Neural cell (in vitro differentiated cells): ENCODE data around the gene GRID1. TPM values are rescaled to one million over a fixed set of nuclear protein-coding genes. Genes with fewer than 3 reads are reported as not detected.

Experiments
- H2AFZ ChIP-seq: fragments of 200-600, 300-800 bp; sonication (generic), shearing (Covaris generic); 2 replicates; pipeline ENCODE4 v1.6.0; 2014; ENCODE audit warnings: low read depth, mild to moderate bottlenecking, antibody characterized with exemption, low read length, moderate library complexity
- H3F3A ChIP-seq: fragments of 200-600 bp; shearing (Covaris generic); 2 replicates; pipeline ENCODE4 v1.6.1; 2016; ENCODE audit warnings: mild to moderate bottlenecking, moderate library complexity, mixed read lengths, antibody characterized with exemption, low read length; ENCODE audit not compliant: insufficient read depth, poor library complexity, severe bottlenecking
- H3K27ac ChIP-seq: fragments of 200-600, 300-800 bp; sonication (generic), shearing (Covaris generic); 2 replicates; pipeline ENCODE4 v1.5.1; 2014; ENCODE audit warnings: mild to moderate bottlenecking, low read length, moderate library complexity
- H3K27me3 ChIP-seq: fragments of 300-800, 200-600 bp; sonication (generic), shearing (Covaris generic); 2 replicates; pipeline ENCODE4 v1.6.0; 2014; ENCODE audit warnings: mild to moderate bottlenecking, low read depth, low read length, moderate library complexity; ENCODE audit not compliant: insufficient read depth
- H3K36me3 ChIP-seq: fragments of 300-800, 200-600 bp; sonication (generic), shearing (Covaris generic); 2 replicates; pipeline ENCODE4 v1.5.1; 2014; ENCODE audit warnings: mild to moderate bottlenecking, antibody characterized with exemption, low read length, moderate library complexity; ENCODE audit not compliant: insufficient read depth
- H3K4me2 ChIP-seq: fragments of 300-800, 200-600 bp; sonication (generic), shearing (Covaris generic); 2 replicates; pipeline ENCODE4 v1.6.0; 2014; ENCODE audit warnings: mild to moderate bottlenecking, low read length
- H3K4me3 ChIP-seq: fragments of 300-800, 200-600 bp; sonication (generic), shearing (Covaris generic); 2 replicates; pipeline ENCODE4 v1.5.1; 2014; ENCODE audit warnings: mild to moderate bottlenecking, low read length, moderate library complexity
- H3K79me2 ChIP-seq: fragments of 200-600 bp; shearing (Covaris generic); replicated peaks from 2 replicates; pipeline ENCODE4 v1.6.0; 2014; ENCODE audit warnings: mild to moderate bottlenecking, low read length, moderate library complexity; ENCODE audit not compliant: insufficient read depth
- H3K9ac ChIP-seq: fragments of 300-800, 200-600 bp; sonication (generic), shearing (Covaris generic); 2 replicates; pipeline ENCODE4 v1.6.1; 2016; ENCODE audit warnings: mild to moderate bottlenecking, low read length, mixed read lengths
- H3K9me2 ChIP-seq: fragments of 200-600 bp; shearing (Covaris generic); 2 replicates; pipeline ENCODE4 v1.6.1; 2016; ENCODE audit warnings: mild to moderate bottlenecking, low read length, mixed read lengths; ENCODE audit not compliant: insufficient read depth
- H3K9me3 ChIP-seq: fragments of 200-600, 300-800 bp; sonication (generic), shearing (Covaris generic); 2 replicates; pipeline ENCODE4 v1.6.1; 2016; ENCODE audit warnings: mild to moderate bottlenecking, mixed run types, low read length, moderate library complexity, mixed read lengths
- H4K20me1 ChIP-seq: fragments of 200-600 bp; shearing (Covaris generic); 2 replicates; pipeline ENCODE4 v1.6.1; 2016; ENCODE audit warnings: mild to moderate bottlenecking, mixed run types; ENCODE audit not compliant: insufficient read depth
- EP300 ChIP-seq: fragments of 450-650 bp; conservative IDR thresholded peaks from 2 replicates; pipeline ENCODE4 v1.6.1; 2014; ENCODE audit warnings: antibody characterized with exemption, mild to moderate bottlenecking, moderate library complexity; ENCODE audit not compliant: poor library complexity, severe bottlenecking
- MXI1 ChIP-seq: fragments of 450-650 bp; conservative IDR thresholded peaks from 2 replicates; pipeline ENCODE4 v1.6.1; 2014; ENCODE audit warnings: antibody characterized with exemption, mild to moderate bottlenecking; ENCODE audit not compliant: poor library complexity, severe bottlenecking
- POLR2AphosphoS5 ChIP-seq: IDR thresholded peaks from 2 replicates; pipeline ENCODE4 v1.6.1; 2012
- RAD21 ChIP-seq: fragments of 450-650 bp; conservative IDR thresholded peaks from 2 replicates; pipeline ENCODE4 v1.6.1; 2014; ENCODE audit warnings: antibody characterized with exemption, mild to moderate bottlenecking, moderate library complexity
- REST ChIP-seq: IDR thresholded peaks from 2 replicates; pipeline ENCODE4 v1.6.1; 2012; ENCODE audit warnings: borderline replicate concordance
- SMC3 ChIP-seq: fragments of 450-650 bp; conservative IDR thresholded peaks from 2 replicates; pipeline ENCODE4 v1.6.1; 2014; ENCODE audit warnings: antibody characterized with exemption, mild to moderate bottlenecking, moderate library complexity; ENCODE audit not compliant: poor library complexity
- TAF1 ChIP-seq: IDR thresholded peaks from 2 replicates; pipeline ENCODE4 v1.6.1; 2012; ENCODE audit warnings: low read depth
- polyA plus RNA-seq: library from polyadenylated mRNA; depleted of rRNA; stranded (reverse); fragments of >200 nt; gene quantifications from 2 replicates; pipeline ENCODE4 v1.2.3, GENCODE V29; 2014
- TF ChIP-seq, protein P1 (sequence below): fragments of 450-650 bp; IDR thresholded peaks from 2 replicates; pipeline ENCODE4 v1.5.1; 2014; ENCODE audit warnings: antibody characterized with exemption, mild to moderate bottlenecking, moderate library complexity; ENCODE audit not compliant: poor library complexity, severe bottlenecking

The GRID1 gene
- polyA plus RNA-seq, 1 donor from 2014 or later = 7.3 TPM

DNA sequence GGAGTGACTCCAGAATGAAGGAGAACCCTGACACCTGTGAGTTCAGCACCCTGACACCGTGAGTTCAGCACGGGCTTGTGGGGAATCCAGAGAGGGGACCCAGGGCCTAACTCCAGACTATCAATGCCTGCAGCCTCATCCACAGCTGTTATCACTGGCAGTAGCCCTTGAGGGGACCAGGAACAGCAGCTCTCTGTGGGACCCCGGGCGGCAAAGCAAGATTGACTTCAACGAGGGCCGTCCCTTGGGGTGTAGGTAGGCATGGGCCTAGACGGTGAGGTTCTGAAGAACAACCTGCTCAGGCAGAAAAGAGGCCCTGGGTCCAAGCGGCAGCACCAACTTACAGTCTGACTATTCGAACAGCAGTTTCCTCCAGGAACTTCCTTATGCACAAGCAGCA is 8.9 kb downstream of the GRID1 start:
- H4K20me1 ChIP-seq = no peaks in the 10 kb centered on the region
- no peak for TF ChIP-seq EP300
- H3K36me3 ChIP-seq = no peaks in the 10 kb centered on the region
- no peak overlapping the region for H3K4me2 ChIP-seq
- no peak overlapping the region for H3K9ac ChIP-seq
- peaks cover 11% of the 10 kb centered on the region for H3K27me3 ChIP-seq
- H3F3A ChIP-seq = no peaks in the 10 kb centered on the region
- no peak overlapping the region for H3K27ac ChIP-seq
- no peaks in the 10 kb centered on the region for H3K9me2 ChIP-seq
- no peaks in the 10 kb centered on the region for H3K9me3 ChIP-seq
- no peak overlapping the region for H3K4me3 ChIP-seq
- no peaks in the 10 kb centered on the region for H3K79me2 ChIP-seq
- no peak overlapping the region for H2AFZ ChIP-seq

DNA sequence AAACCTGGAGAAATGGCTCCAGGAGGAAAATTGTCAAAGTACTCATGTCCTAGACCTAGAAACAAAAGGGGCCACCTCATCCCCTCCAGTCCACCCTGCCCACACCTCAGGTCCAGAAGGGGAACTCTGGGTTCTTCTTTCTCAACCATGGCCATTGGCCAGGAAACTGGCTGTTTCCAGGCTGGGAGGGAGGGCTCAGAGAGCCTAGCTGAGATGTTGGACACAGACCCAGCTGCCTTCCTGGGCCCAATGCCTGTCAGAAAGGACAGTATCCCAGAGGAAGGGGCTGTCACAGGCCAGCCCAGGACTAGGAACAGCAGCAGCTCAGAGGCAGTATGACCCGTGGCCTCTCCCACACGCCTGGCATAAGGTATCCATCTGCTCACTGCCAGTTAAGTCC is 9.6 kb downstream of the GRID1 start:
- H3F3A ChIP-seq = no peaks in the 10 kb centered on the region
- H3K9me2 ChIP-seq = no peaks in the 10 kb centered on the region
- H3K4me2 ChIP-seq = no peak overlapping the region
- H3K27ac ChIP-seq = no peak overlapping the region
- no peak overlapping the region for H3K4me3 ChIP-seq
- no peaks in the 10 kb centered on the region for H3K79me2 ChIP-seq
- H3K36me3 ChIP-seq = no peaks in the 10 kb centered on the region
- peaks cover 4% of the 10 kb centered on the region for H3K27me3 ChIP-seq
- no peak for TF ChIP-seq EP300
- TF ChIP-seq MXI1 = no peak
- TF ChIP-seq RAD21 = no peak
- TF ChIP-seq SMC3 = no peak
- TF ChIP-seq, protein P1, sequence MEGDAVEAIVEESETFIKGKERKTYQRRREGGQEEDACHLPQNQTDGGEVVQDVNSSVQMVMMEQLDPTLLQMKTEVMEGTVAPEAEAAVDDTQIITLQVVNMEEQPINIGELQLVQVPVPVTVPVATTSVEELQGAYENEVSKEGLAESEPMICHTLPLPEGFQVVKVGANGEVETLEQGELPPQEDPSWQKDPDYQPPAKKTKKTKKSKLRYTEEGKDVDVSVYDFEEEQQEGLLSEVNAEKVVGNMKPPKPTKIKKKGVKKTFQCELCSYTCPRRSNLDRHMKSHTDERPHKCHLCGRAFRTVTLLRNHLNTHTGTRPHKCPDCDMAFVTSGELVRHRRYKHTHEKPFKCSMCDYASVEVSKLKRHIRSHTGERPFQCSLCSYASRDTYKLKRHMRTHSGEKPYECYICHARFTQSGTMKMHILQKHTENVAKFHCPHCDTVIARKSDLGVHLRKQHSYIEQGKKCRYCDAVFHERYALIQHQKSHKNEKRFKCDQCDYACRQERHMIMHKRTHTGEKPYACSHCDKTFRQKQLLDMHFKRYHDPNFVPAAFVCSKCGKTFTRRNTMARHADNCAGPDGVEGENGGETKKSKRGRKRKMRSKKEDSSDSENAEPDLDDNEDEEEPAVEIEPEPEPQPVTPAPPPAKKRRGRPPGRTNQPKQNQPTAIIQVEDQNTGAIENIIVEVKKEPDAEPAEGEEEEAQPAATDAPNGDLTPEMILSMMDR = no peak
- no peaks in the 10 kb centered on the region for H3K9me3 ChIP-seq
- H2AFZ ChIP-seq = no peak overlapping the region
- no peaks in the 10 kb centered on the region for H4K20me1 ChIP-seq
- H3K9ac ChIP-seq = no peak overlapping the region

GRCh38 chr10:86356296-86356695 is 10.3 kb downstream of the GRID1 start:
- no peaks in the 10 kb centered on the region for H3K36me3 ChIP-seq
- H3K27me3 ChIP-seq = no peaks in the 10 kb centered on the region
- no peaks in the 10 kb centered on the region for H3K79me2 ChIP-seq
- H3K4me3 ChIP-seq = no peak overlapping the region
- H3K4me2 ChIP-seq = no peak overlapping the region
- no peak for TF ChIP-seq RAD21
- H3F3A ChIP-seq = no peaks in the 10 kb centered on the region
- no peak overlapping the region for H2AFZ ChIP-seq
- no peaks in the 10 kb centered on the region for H3K9me3 ChIP-seq
- H3K9ac ChIP-seq = no peak overlapping the region
- no peak overlapping the region for H3K27ac ChIP-seq
- no peaks in the 10 kb centered on the region for H3K9me2 ChIP-seq
- no peaks in the 10 kb centered on the region for H4K20me1 ChIP-seq

- no peak overlapping the region for H3K27ac ChIP-seq
- TF ChIP-seq REST (no peak), TAF1 (no peak), POLR2AphosphoS5 (no peak)
- TF ChIP-seq, protein P1 = no peak
- H3K9ac ChIP-seq = no peak overlapping the region
- no peaks in the 10 kb centered on the region for H3K27me3 ChIP-seq
- no peaks in the 10 kb centered on the region for H3K79me2 ChIP-seq
- no peaks in the 10 kb centered on the region for H3K36me3 ChIP-seq
- H3K9me3 ChIP-seq = no peaks in the 10 kb centered on the region
- H2AFZ ChIP-seq = no peak overlapping the region
- no peaks in the 10 kb centered on the region for H4K20me1 ChIP-seq
- H3F3A ChIP-seq = no peaks in the 10 kb centered on the region
- H3K4me3 ChIP-seq = no peak overlapping the region
- H3K9me2 ChIP-seq = no peaks in the 10 kb centered on the region
- no peak overlapping the region for H3K4me2 ChIP-seq
Measured at GRCh38 chr10:86355571-86356038, 11.0 kb downstream of the GRID1 start.
